GM12872 (cell line): ENCODE results near the gene PXMP2.

Experiments
- TF ChIP-seq, protein P1 (sequence below): IDR thresholded peaks from 3 replicates; pipeline ENCODE4 v1.5.1; 2011; ENCODE audit warnings: low read depth, mild to moderate bottlenecking, low read length, moderate library complexity; ENCODE audit not compliant: insufficient read depth

The PXMP2 gene

DNA sequence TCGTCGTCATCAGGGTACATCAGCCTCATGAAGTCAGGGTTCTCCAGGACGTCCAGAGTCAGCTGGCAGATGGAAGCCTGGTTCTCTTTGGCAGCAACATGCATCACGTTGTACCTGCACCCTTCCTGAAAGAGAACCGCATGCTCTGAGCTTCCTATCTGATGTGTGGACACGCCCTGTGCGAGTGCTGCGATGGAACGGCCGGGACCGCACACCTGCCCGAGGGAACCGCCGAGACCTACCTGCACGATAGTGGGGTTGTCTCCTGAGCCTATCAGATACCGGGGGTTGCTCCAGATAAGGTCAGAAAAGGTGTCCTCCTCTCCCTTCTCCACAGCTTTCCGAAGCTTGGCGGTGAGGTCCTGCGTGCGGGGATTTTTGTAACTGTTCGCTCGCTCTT is 60.5 kb downstream of the PXMP2 start:
- TF ChIP-seq, protein P1, sequence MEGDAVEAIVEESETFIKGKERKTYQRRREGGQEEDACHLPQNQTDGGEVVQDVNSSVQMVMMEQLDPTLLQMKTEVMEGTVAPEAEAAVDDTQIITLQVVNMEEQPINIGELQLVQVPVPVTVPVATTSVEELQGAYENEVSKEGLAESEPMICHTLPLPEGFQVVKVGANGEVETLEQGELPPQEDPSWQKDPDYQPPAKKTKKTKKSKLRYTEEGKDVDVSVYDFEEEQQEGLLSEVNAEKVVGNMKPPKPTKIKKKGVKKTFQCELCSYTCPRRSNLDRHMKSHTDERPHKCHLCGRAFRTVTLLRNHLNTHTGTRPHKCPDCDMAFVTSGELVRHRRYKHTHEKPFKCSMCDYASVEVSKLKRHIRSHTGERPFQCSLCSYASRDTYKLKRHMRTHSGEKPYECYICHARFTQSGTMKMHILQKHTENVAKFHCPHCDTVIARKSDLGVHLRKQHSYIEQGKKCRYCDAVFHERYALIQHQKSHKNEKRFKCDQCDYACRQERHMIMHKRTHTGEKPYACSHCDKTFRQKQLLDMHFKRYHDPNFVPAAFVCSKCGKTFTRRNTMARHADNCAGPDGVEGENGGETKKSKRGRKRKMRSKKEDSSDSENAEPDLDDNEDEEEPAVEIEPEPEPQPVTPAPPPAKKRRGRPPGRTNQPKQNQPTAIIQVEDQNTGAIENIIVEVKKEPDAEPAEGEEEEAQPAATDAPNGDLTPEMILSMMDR: no peak

DNA sequence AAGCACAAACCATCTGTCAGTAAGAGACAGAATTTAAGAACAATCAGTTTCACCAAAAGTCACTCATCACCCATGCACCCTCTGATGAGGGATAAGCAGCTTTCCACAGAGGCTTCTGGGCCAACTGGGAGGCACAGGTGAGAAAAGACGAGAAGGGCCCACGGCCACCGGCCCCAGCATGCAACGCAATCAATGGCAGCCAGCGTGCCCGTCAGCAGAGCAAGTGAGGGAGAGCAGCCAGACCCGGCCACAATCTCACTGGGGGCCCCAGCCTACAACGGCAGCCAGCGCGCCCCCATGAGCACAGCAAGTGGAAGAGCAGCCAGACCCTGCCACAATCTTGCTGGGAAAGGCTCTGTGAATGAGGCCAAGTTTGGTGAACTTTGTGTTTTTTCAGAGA is 60.9 kb downstream of the PXMP2 start:
- TF ChIP-seq, protein P1: no peak

DNA sequence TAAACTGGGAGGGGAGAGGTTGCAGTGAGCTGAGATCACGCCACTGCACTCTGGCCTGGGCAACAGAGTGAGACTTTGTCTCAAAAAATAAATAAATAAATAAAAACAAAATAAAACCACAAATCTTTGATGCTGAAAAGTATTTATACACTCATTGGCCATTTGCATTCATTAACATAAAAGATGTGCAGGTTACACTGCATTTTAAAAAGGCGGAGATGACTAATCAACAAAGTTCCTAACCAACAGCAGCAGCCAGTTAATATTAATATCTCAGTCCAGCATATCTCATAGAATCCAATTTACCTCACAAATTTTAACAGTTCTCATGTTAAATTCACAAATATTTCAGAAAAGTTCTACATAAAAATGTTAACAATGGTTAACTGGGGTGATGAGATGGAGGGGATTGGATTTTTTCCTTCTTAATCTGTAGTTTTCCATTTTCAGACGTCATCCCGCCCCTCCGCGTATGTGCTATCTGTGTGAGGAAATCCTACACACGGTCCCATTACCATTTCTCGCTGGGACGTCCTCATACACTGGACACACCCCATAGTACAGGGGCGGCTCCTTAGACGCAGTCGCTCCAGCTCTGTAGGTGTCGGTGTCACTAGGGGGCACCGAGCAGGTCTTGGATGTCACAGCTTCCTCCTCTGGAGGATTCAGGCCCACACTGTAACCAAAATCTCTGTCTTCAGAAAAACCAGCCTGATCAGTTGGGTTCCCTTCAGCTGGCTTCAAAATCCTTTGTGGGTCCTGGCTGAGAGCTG is 67.0 kb downstream of the PXMP2 start:
- TF ChIP-seq, protein P1: no peak
